GM12878 (cell line): ENCODE results near the gene DMAP1. TPM values are rescaled to one million over a fixed set of nuclear protein-coding genes. Genes with fewer than 3 reads are reported as not detected.

Experiments used
- ATAC-seq: fragments of 200-7000 bp; cut with Tn5 transposase; 3 replicates; pipeline ENCODE4 v1.9.1; 2020; ENCODE audit warnings: mild to moderate bottlenecking, moderate library complexity
- BruUV-seq: library from RNA; stranded (reverse); fragments of 400-500 nt; replicated peaks from 2 replicates; lab custom pipeline; 2021; lab: Mats Ljungman, UMichigan
- CTCF ChIA-PET: fragments of 300-600 bp; sonication (Branson Sonifier 250); formaldehyde crosslinking; extraction: SDS; loops from one replicate; lab custom pipeline; 2021; ENCODE audit warnings: inconsistent platforms; lab: Yijun Ruan, JAX
- POLR2A ChIA-PET: fragments of 350-600 bp; formaldehyde crosslinking; extraction: SDS; loops from one replicate; lab custom pipeline; 2021; ENCODE audit warnings: inconsistent platforms; lab: Charles Lee
- RAD21 ChIA-PET: fragments of 300-600 bp; sonication (Branson Sonifier 250); formaldehyde crosslinking; loops from one replicate; lab custom pipeline; 2023; ENCODE audit warnings: antibody characterized with exemption; ENCODE audit not compliant: unreplicated experiment; lab: Charles Lee
- SMC1A ChIA-PET: fragments of 300-600 bp; sonication (Branson Sonifier 250); formaldehyde crosslinking; loops from one replicate; lab custom pipeline; 2023; ENCODE audit not compliant: unreplicated experiment, uncharacterized antibody; lab: Charles Lee
- DNase-seq: peaks from one replicate; pipeline ENCODE4 v3.0.0-alpha.2; 2011; ENCODE audit warnings: low read depth, low spot score
- FAIRE-seq: peaks from 3 replicates; lab custom pipeline; 2011; peaks lifted over from hg19 to GRCh38; lab: Jason Lieb, UNC
- H2AFZ ChIP-seq: 2 replicates; pipeline ENCODE4 v1.6.0; 2011; ENCODE audit warnings: low read depth, low read length, control low read depth; ENCODE audit not compliant: control insufficient read depth
- H3K27ac ChIP-seq: 2 replicates; pipeline ENCODE4 v1.5.1; 2011; ENCODE audit warnings: control low read depth; ENCODE audit not compliant: control insufficient read depth, insufficient read depth
- H3K27me3 ChIP-seq, 2 experiments: replicated peaks in 1 of 2; 2 replicates each; pipeline versions ENCODE4 v1.6.0 to v1.6.1; 2011; ENCODE audit warnings: low read length in 1 of 2; ENCODE audit not compliant: control insufficient read depth in 2 of 2, insufficient read depth in 2 of 2
- H3K36me3 ChIP-seq, 2 experiments: 2 replicates each; pipeline ENCODE4 v1.5.1; 2011; ENCODE audit warnings: low read length in 1 of 2; ENCODE audit not compliant: control insufficient read depth in 2 of 2, insufficient read depth in 2 of 2
- H3K4me1 ChIP-seq: 2 replicates; pipeline ENCODE4 v1.6.1; 2011; ENCODE audit warnings: mild to moderate bottlenecking, low read length, moderate library complexity, mixed read lengths; ENCODE audit not compliant: control insufficient read depth, insufficient read depth
- H3K4me2 ChIP-seq: 2 replicates; pipeline ENCODE4 v1.6.0; 2011; ENCODE audit warnings: control low read depth; ENCODE audit not compliant: control insufficient read depth, insufficient read depth
- H3K4me3 ChIP-seq: fragments of 200-600 bp; sonication (generic); 2 replicates; pipeline ENCODE4 v1.5.1; 2016
- H3K79me2 ChIP-seq: 2 replicates; pipeline ENCODE4 v1.6.0; 2011; ENCODE audit warnings: low read length; ENCODE audit not compliant: control insufficient read depth, insufficient read depth
- H3K9ac ChIP-seq: 2 replicates; pipeline ENCODE4 v1.8.0; 2011; ENCODE audit warnings: low read length, control low read depth, mixed read lengths; ENCODE audit not compliant: control insufficient read depth, insufficient read depth
- H3K9me3 ChIP-seq: replicated peaks from 3 replicates; pipeline ENCODE4 v1.5.1; 2011; ENCODE audit warnings: mild to moderate bottlenecking, low read length; ENCODE audit not compliant: control insufficient read depth, insufficient read depth
- H4K20me1 ChIP-seq: 2 replicates; pipeline ENCODE4 v1.6.0; 2011; ENCODE audit not compliant: control insufficient read depth, insufficient read depth
- CEBPZ ChIP-seq: fragments of 150-350 bp; IDR thresholded peaks from 2 replicates; pipeline ENCODE4 v1.6.1; 2016; ENCODE audit warnings: low read depth, low read length
- CHD4 ChIP-seq: fragments of 200-600 bp; sonication (generic); IDR thresholded peaks from 2 replicates; pipeline ENCODE4 v1.6.1; 2016; ENCODE audit warnings: mild to moderate bottlenecking
- EP300 ChIP-seq, 2 experiments: fragments of 150-350 bp in 1 of 2; IDR thresholded peaks; 2 replicates each; pipeline ENCODE4 v1.6.1; 2011 to 2012; ENCODE audit warnings: low read depth in 2 of 2, low read length in 2 of 2, borderline replicate concordance in 1 of 2, improper control_type of control experiment in 1 of 2, inconsistent platforms in 1 of 2; ENCODE audit not compliant: control insufficient read depth in 1 of 2
- FOXK2 ChIP-seq: fragments of 450-650 bp; IDR thresholded peaks from 2 replicates; pipeline ENCODE4 v1.6.1; 2017; ENCODE audit warnings: mild to moderate bottlenecking, moderate library complexity
- HDAC2 ChIP-seq: fragments of 200-600 bp; sonication (generic); IDR thresholded peaks from 2 replicates; pipeline ENCODE4 v1.6.1; 2017
- RCOR1 ChIP-seq: conservative IDR thresholded peaks from 2 replicates; pipeline ENCODE4 v1.6.1; 2012; ENCODE audit warnings: low read depth, low read length, improper control_type of control experiment
- WGBS: methylation state at CpG from one replicate; pipeline ENCODE4 v1.1.6; 2016; ENCODE audit warnings: low lambda C conversion rate; ENCODE audit not compliant: insufficient replicate concordance, insufficient coverage; ENCODE audit errors: missing lambda C conversion rate; 5-methylcytosine and 5-hydroxymethylcytosine counted together
- in situ Hi-C: fragments of 300-500 bp; cut with MboI; formaldehyde crosslinking; loops from 9 replicates; pipeline ENCODE4 v1.14.3; 2018; ENCODE audit warnings: mixed read lengths
- intact Hi-C: fragments of 100-400 bp; cut with micrococcal nuclease; formaldehyde crosslinking; loops from one replicate; pipeline ENCODE4 v1.14.2; 2022; ENCODE audit not compliant: unreplicated experiment
- polyA plus RNA-seq, 11 experiments: library from polyadenylated mRNA; depleted of rRNA in 4 of 11; unstranded in 6 of 11; stranded (reverse) in 5 of 11; fragments of >200 nt; fragmentation: Nextera tagmentation in 4 of 11; fragmentation: Illumina TruSeq in 1 of 11; extraction: Ambion mirVana in 4 of 11; extraction: Trizol in 1 of 11; gene quantifications; 1 replicate in 1 of 11; 2 replicates in 10 of 11; pipeline versions ENCODE4 v1.2.1 to v1.2.3, GENCODE V29; 2011 to 2016; ENCODE audit warnings: inconsistent platforms in 2 of 11, missing spikeins in 2 of 11, low read depth in 1 of 11
- total RNA-seq, 4 experiments: library from RNA; depleted of rRNA in 3 of 4; stranded (reverse); fragments of >200 nt in 3 of 4; fragmentation: Illumina TruSeq in 1 of 4; extraction: Trizol in 1 of 4; gene quantifications; 2 replicates each; pipeline versions ENCODE4 v1.2.1 to v1.2.3, GENCODE V29; 2013 to 2021

DMAP1 gene
- total and polyA plus RNA-seq, 10 of the 15 experiments (the other 5 are each of a cell fraction or from before 2014, with no cell fraction given), result 1.9 to 59.1 (median 37.7) TPM

- ChIA-PET SMC1A (interaction anchor here (0.8 to 2.1 kb wide), 2 partner anchors 11 to 20 kb away, joined by 3 to 7 read pairs; no protein-coding TSS in a partner anchor), POLR2A (no interaction called here), CTCF (no interaction called here), RAD21 (interaction anchor here (1.2 kb wide), 1 partner anchor 13 kb away, joined by 3 read pairs; no protein-coding TSS in a partner anchor)
- no peaks in the 10 kb centered on the region for H3K4me1 ChIP-seq
- H3K27me3 ChIP-seq, result no peaks in the 10 kb centered on the region
- in situ Hi-C loops (no loop called here), intact Hi-C loops (no loop called here)
- no peaks in the 10 kb centered on the region; the same call in 1 of the 2 replicates for H4K20me1 ChIP-seq
- TF ChIP-seq FOXK2, result no peak
- TF ChIP-seq CEBPZ, result no peak
- no peak for TF ChIP-seq HDAC2
- TF ChIP-seq CHD4, result no peak
- no peak for TF ChIP-seq EP300 (IDR thresholded peaks at IDR 0.05; ENCODE audit: borderline replicate concordance in 1 of 2, control insufficient read depth in 1 of 2, low read depth in 2 of 2, low read length in 2 of 2)
- TF ChIP-seq RCOR1, result no peak
- no peak overlapping the region for H2AFZ ChIP-seq
- ATAC-seq (no peak), DNase-seq (no peak), FAIRE-seq (no peak)
- no peak overlapping the region for H3K4me2 ChIP-seq
- no peaks in the 10 kb centered on the region; a peak in 1 of 4 replicates for H3K36me3 ChIP-seq
- H3K4me3 ChIP-seq, result no peak overlapping the region
- H3K9ac ChIP-seq, result no peak overlapping the region
- WGBS, result 85% methylated on average over 5 of the region's 5 CpGs
- BruUV-seq, result no TSS peak
- no peaks in the 10 kb centered on the region for H3K9me3 ChIP-seq
- no peak overlapping the region for H3K27ac ChIP-seq
- H3K79me2 ChIP-seq, result no peaks in the 10 kb centered on the region
These were observed 54.2 kb downstream of the DMAP1 start for GRCh38 chr1:44267438-44267837.
